Adrenal gland (tissue), 12 donors: ENCODE data around the gene FTH1. TPM values are rescaled to one million over a fixed set of nuclear protein-coding genes. Genes with fewer than 3 reads are reported as not detected.

Experiments used
- DNase-seq, 7 donors: peaks; one replicate each; pipeline ENCODE4 v3.0.0-alpha.2; 2019 to 2020
- H3K27ac ChIP-seq, 5 donors: fragments of 200-600 bp; sonication (generic) in 4 of 5; 1 replicate in 3 of 5; 2 replicates in 2 of 5; pipeline versions ENCODE4 v1.5.1 to v1.8.0; 2016 to 2020; ENCODE audit warnings: mild to moderate bottlenecking in 1 of 5
- H3K27me3 ChIP-seq: fragments of 200-600 bp; 2 replicates; pipeline ENCODE4 v1.8.0; 2021
- H3K36me3 ChIP-seq, 2 donors: fragments of 200-600 bp; replicated peaks in 1 of 2; 1 replicate in 1 of 2; 2 replicates in 1 of 2; pipeline versions ENCODE4 v1.5.1 to v1.8.0; 2018 to 2022
- H3K4me1 ChIP-seq, 2 donors: fragments of 200-600 bp; replicated peaks in 1 of 2; 1 replicate in 1 of 2; 2 replicates in 1 of 2; pipeline versions ENCODE4 v1.5.1 to v1.8.0; 2018 to 2021
- H3K4me3 ChIP-seq, 4 donors: fragments of 200-600 bp; sonication (generic) in 3 of 4; one replicate each; pipeline ENCODE4 v1.5.1; 2016 to 2018
- H3K9me3 ChIP-seq, 3 donors: fragments of 200-600 bp; sonication (generic) in 1 of 3; replicated peaks in 1 of 3; 1 replicate in 2 of 3; 2 replicates in 1 of 3; pipeline versions ENCODE4 v1.5.1 to v1.8.0; 2016 to 2021
- POLR2A ChIP-seq, 2 donors: fragments of 450-650 bp; IDR thresholded peaks; one replicate each; pipeline ENCODE4 v1.6.1; 2017; ENCODE audit warnings: antibody characterized with exemption in 2 of 2, mild to moderate bottlenecking in 2 of 2, moderate library complexity in 1 of 2
- WGBS, 4 donors: extraction: QIAGEN DNeasy Blood & Tissue Kit in 2 of 4; methylation state at CpG; one replicate each; pipeline versions ENCODE4 v1.1.5 to v1.1.7; 2013 to 2017; 5-methylcytosine and 5-hydroxymethylcytosine counted together
- intact Hi-C, 2 donors: fragments of 100-400 bp; cut with DNase I; formaldehyde crosslinking; loops; one replicate each; pipeline versions ENCODE4 v1.14.1 to v1.15.0; 2022 to 2023
- polyA plus RNA-seq, 3 donors: library from polyadenylated mRNA; stranded (reverse); fragments of 200-250 nt in 2 of 3; fragments of 350-450 nt in 1 of 3; fragmentation: Illumina TruSeq in 1 of 3; extraction: RNeasy Lipid Tissue Mini Kit (QIAGEN cat#74804) in 1 of 3; gene quantifications; one replicate each; pipeline ENCODE4 v1.2.3, GENCODE V29; 2013 to 2014
- total RNA-seq, 9 donors: library from RNA; depleted of rRNA in 4 of 9; stranded (reverse); fragments of >200 nt in 4 of 9; fragments of 120-200 nt in 1 of 9; fragmentation: NEBNext Ultra II Directional in 1 of 9; extraction: Animal tissue kit (Norgen Biotek cat#: 25700) in 1 of 9; gene quantifications; one replicate each; pipeline versions ENCODE4 v1.1.0 to v1.2.4, GENCODE V29; 2013 to 2023
- TF ChIP-seq, protein P1 (sequence below), 6 experiments: fragments of 450-650 bp in 4 of 6; fragments of 200-600 bp in 2 of 6; sonication (generic) in 1 of 6; IDR thresholded peaks; 1 replicate in 5 of 6; 2 replicates in 1 of 6; pipeline versions ENCODE4 v1.5.1 to v1.8.0; 2016 to 2021; ENCODE audit warnings: antibody characterized with exemption in 6 of 6, mild to moderate bottlenecking in 2 of 6, moderate library complexity in 1 of 6
- donor health status: healthy with polysubstance abuse.
- donor health status: Bipolar disorder and iron deficiency.
- donor health status: DM: yes; HTN: yes; CAD: no.
- donor health status: DM: no; HTN: no; CAD: no.
- donor health status: DM: no; HTN: no; CAD: no.
- donor health status: DM: yes; HTN: yes; CAD: no.

FTH1 gene
- total and polyA plus RNA-seq, 12 donors: 530 to 5,565 (median 3,420) TPM

DNA sequence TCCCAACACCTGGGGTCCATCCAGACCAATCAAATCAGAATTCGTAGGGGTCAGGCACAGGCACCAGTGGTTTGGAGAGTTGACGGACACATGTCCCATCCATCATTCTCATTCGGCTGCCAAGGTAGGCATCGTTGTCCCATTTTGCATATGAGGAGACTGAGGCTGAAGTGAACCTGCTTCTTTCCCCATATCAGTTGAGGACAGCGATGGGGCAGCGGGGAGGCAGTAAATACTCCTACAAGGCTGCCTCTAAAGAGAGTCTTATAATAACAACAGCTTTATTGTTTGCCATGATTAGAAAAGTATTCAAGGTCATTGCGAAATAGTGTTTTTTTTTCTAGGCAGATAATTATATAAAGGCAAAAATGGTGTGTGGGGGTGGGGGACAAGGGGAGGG is 18.9 kb downstream of the FTH1 start:
- Histone ChIP-seq H3K4me1 (peaks cover 0 to 6% of the 10 kb centered on the region in 2 donors), H3K27me3 (no peaks in the 10 kb centered on the region), H3K4me3 (no peak overlapping the region), H3K27ac (no peak overlapping the region), H3K36me3 (no peaks in the 10 kb centered on the region), H3K9me3 (no peaks in the 10 kb centered on the region)
- TF ChIP-seq, protein P1, sequence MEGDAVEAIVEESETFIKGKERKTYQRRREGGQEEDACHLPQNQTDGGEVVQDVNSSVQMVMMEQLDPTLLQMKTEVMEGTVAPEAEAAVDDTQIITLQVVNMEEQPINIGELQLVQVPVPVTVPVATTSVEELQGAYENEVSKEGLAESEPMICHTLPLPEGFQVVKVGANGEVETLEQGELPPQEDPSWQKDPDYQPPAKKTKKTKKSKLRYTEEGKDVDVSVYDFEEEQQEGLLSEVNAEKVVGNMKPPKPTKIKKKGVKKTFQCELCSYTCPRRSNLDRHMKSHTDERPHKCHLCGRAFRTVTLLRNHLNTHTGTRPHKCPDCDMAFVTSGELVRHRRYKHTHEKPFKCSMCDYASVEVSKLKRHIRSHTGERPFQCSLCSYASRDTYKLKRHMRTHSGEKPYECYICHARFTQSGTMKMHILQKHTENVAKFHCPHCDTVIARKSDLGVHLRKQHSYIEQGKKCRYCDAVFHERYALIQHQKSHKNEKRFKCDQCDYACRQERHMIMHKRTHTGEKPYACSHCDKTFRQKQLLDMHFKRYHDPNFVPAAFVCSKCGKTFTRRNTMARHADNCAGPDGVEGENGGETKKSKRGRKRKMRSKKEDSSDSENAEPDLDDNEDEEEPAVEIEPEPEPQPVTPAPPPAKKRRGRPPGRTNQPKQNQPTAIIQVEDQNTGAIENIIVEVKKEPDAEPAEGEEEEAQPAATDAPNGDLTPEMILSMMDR (IDR thresholded peaks at IDR 0.05): no peak
- no peak for TF ChIP-seq POLR2A (IDR thresholded peaks at IDR 0.05)
- 45 to 65% (median 61%) methylated on average over 4 to 7 of the region's 7 CpGs for WGBS, 4 donors
- intact Hi-C loops: loop anchor here in 1 of 2 donors (5.0 kb wide), 1 partner anchor 51 kb away; no protein-coding TSS in a partner anchor
- no peak for DNase-seq

DNA sequence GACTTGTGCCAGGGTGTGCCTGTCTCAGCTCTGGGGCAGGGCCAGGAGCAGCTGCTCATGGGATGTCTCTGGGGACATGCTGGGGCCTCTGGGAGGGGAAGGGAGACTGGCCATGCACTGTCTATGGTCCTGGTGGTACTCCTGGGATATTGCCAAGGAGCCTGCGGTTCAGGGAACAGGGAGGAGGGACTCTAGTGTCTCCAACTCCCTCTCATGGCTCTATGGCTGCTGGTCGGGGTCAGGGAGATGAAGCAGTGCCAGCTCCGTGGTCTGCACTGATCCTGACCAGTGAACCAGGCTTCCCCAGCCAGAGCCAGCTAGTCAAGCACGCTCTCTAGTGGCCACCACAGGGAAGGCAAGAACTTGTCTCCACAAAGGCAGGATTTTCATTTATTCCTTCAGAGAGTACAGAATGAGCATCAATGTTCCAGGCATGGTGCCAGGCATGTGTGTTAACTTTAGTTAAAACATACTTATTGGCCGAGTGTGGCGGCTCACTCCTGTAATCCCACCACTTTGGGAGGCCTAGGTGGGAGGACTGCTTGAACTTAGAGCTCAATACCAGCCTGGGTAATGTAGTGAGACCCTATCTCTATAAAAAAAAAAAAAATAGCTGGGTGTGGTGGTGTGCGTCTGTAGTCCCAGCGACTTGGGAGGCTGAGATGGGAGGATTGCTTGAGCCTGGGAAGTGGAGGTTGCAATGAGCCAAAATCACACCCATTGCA is 19.8 kb downstream of the FTH1 start:
- no peak overlapping the region for H3K4me3 ChIP-seq
- H3K9me3 ChIP-seq: no peaks in the 10 kb centered on the region
- peak; percentile 85 to 97 (median 92) for DNase-seq
- H3K27me3 ChIP-seq: no peaks in the 10 kb centered on the region
- no peaks in the 10 kb centered on the region for H3K36me3 ChIP-seq
- peak overlapping the region in 1 of 5 donors; percentile 23 for H3K27ac ChIP-seq
- WGBS, 4 donors: 5 to 6% (median 5%) methylated on average over 7 to 8 of the region's 8 CpGs
- intact Hi-C loops: loop anchor here (2.0 to 5.0 kb wide), 2 partner anchors 49 to 50 kb away; no protein-coding TSS in a partner anchor
- TF ChIP-seq, protein P1 (IDR thresholded peaks at IDR 0.05): peak; percentile 84 to 97 (median 96)
- peak in 1 of 2 donors; percentile 15 for TF ChIP-seq POLR2A (IDR thresholded peaks at IDR 0.05)
- peaks cover 0 to 6% of the 10 kb centered on the region in 2 donors for H3K4me1 ChIP-seq

- whole genome bisulfite sequencing, 4 donors: 71 to 84% (median 74%) methylated on average over 5 of the region's 5 CpGs
- Histone ChIP-seq H3K4me1 (peaks cover 0 to 6% of the 10 kb centered on the region in 2 donors), H3K27me3 (no peaks in the 10 kb centered on the region), H3K36me3 (no peaks in the 10 kb centered on the region), H3K9me3 (no peaks in the 10 kb centered on the region), H3K4me3 (no peak overlapping the region), H3K27ac (peak overlapping the region in 1 of 5 donors; percentile 23)
- TF ChIP-seq, protein P1 (IDR thresholded peaks at IDR 0.05): no peak
- TF ChIP-seq POLR2A (IDR thresholded peaks at IDR 0.05): no peak
- intact Hi-C loops: loop anchor here (2.0 to 5.0 kb wide), 2 partner anchors 48 to 50 kb away; no protein-coding TSS in a partner anchor
- no peak for DNase-seq
Observed at GRCh38 chr11:61946894-61947293, 20.5 kb downstream of the FTH1 start.

DNA sequence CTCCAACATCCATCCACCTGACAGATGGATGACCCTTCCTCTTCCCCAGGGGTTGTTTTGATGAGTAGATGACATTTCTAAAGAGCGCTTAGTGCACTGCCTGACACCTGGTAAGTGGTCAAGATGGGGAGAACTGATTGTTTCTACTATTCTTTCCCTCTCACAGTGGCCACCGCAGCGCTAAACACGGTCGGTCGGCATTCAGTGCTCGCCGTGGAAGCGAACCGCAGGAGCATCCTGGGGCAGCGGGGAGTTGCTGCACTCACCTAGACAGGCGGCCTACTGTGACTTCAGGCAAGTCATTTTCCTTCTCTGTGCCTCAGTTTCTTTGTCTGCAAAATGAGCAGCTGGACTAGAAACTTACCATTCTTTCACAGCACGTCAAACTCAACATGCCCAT is 22.2 kb downstream of the FTH1 start:
- intact Hi-C loops: loop anchor here in 1 of 2 donors (5.0 kb wide), 1 partner anchor 48 kb away; no protein-coding TSS in a partner anchor

More for the DNA sequence above, 22.2 kb downstream of the FTH1 start:
- H3K27me3 ChIP-seq: no peaks in the 10 kb centered on the region
- no peak overlapping the region for H3K4me3 ChIP-seq
- peaks cover 0 to 6% of the 10 kb centered on the region in 2 donors for H3K4me1 ChIP-seq
- no peak overlapping the region for H3K27ac ChIP-seq
- H3K36me3 ChIP-seq: no peaks in the 10 kb centered on the region
- 91 to 96% (median 95%) methylated on average over 13 of the region's 13 CpGs for WGBS, 4 donors
- H3K9me3 ChIP-seq: no peaks in the 10 kb centered on the region
- no peak for TF ChIP-seq POLR2A (IDR thresholded peaks at IDR 0.05)
- TF ChIP-seq, protein P1 (IDR thresholded peaks at IDR 0.05): no peak
- no peak for DNase-seq
